H1 (cell line): Measurements from ENCODE around the gene SIGLEC15. TPM values are rescaled to one million over a fixed set of nuclear protein-coding genes. Genes with fewer than 3 reads are reported as not detected.

Source experiments
- SIX5 ChIP-seq: IDR thresholded peaks from 2 replicates; pipeline ENCODE4 v1.6.1; 2011; ENCODE audit warnings: mild to moderate bottlenecking, low read depth, low read length
- polyA plus RNA-seq, 7 experiments: library from polyadenylated mRNA; depleted of rRNA in 3 of 7; stranded (reverse) in 5 of 7; unstranded in 2 of 7; fragments of >200 nt in 5 of 7; fragments of 200-250 nt in 2 of 7; gene quantifications; 1 replicate in 5 of 7; 2 replicates in 1 of 7; 4 replicates in 1 of 7; pipeline versions ENCODE4 v1.2.1 to v1.2.3, GENCODE V29; 2011 to 2013; ENCODE audit warnings: missing spikeins in 2 of 7, mixed read lengths in 2 of 7
- total RNA-seq: library from RNA; stranded (reverse); fragmentation: NEBNext Ultra II Directional; extraction: Animal tissue kit (Norgen Biotek cat#: 25700); gene quantifications from 2 replicates; pipeline ENCODE4 v1.2.1, GENCODE V29; 2021
- TF ChIP-seq, protein P1 (sequence below): fragments of 300-600 bp; sonication (generic); IDR thresholded peaks from 2 replicates; pipeline ENCODE4 v1.7.1; 2012; ENCODE audit warnings: low read length, moderate library complexity, mild to moderate bottlenecking, inconsistent platforms; ENCODE audit not compliant: insufficient replicate concordance

Gene SIGLEC15
- total and polyA plus RNA-seq, 2 of the 8 experiments (the other 6 are each of a cell fraction or from before 2014, with no cell fraction given), result 0.20 to 0.37 TPM

- TF ChIP-seq, protein P1, sequence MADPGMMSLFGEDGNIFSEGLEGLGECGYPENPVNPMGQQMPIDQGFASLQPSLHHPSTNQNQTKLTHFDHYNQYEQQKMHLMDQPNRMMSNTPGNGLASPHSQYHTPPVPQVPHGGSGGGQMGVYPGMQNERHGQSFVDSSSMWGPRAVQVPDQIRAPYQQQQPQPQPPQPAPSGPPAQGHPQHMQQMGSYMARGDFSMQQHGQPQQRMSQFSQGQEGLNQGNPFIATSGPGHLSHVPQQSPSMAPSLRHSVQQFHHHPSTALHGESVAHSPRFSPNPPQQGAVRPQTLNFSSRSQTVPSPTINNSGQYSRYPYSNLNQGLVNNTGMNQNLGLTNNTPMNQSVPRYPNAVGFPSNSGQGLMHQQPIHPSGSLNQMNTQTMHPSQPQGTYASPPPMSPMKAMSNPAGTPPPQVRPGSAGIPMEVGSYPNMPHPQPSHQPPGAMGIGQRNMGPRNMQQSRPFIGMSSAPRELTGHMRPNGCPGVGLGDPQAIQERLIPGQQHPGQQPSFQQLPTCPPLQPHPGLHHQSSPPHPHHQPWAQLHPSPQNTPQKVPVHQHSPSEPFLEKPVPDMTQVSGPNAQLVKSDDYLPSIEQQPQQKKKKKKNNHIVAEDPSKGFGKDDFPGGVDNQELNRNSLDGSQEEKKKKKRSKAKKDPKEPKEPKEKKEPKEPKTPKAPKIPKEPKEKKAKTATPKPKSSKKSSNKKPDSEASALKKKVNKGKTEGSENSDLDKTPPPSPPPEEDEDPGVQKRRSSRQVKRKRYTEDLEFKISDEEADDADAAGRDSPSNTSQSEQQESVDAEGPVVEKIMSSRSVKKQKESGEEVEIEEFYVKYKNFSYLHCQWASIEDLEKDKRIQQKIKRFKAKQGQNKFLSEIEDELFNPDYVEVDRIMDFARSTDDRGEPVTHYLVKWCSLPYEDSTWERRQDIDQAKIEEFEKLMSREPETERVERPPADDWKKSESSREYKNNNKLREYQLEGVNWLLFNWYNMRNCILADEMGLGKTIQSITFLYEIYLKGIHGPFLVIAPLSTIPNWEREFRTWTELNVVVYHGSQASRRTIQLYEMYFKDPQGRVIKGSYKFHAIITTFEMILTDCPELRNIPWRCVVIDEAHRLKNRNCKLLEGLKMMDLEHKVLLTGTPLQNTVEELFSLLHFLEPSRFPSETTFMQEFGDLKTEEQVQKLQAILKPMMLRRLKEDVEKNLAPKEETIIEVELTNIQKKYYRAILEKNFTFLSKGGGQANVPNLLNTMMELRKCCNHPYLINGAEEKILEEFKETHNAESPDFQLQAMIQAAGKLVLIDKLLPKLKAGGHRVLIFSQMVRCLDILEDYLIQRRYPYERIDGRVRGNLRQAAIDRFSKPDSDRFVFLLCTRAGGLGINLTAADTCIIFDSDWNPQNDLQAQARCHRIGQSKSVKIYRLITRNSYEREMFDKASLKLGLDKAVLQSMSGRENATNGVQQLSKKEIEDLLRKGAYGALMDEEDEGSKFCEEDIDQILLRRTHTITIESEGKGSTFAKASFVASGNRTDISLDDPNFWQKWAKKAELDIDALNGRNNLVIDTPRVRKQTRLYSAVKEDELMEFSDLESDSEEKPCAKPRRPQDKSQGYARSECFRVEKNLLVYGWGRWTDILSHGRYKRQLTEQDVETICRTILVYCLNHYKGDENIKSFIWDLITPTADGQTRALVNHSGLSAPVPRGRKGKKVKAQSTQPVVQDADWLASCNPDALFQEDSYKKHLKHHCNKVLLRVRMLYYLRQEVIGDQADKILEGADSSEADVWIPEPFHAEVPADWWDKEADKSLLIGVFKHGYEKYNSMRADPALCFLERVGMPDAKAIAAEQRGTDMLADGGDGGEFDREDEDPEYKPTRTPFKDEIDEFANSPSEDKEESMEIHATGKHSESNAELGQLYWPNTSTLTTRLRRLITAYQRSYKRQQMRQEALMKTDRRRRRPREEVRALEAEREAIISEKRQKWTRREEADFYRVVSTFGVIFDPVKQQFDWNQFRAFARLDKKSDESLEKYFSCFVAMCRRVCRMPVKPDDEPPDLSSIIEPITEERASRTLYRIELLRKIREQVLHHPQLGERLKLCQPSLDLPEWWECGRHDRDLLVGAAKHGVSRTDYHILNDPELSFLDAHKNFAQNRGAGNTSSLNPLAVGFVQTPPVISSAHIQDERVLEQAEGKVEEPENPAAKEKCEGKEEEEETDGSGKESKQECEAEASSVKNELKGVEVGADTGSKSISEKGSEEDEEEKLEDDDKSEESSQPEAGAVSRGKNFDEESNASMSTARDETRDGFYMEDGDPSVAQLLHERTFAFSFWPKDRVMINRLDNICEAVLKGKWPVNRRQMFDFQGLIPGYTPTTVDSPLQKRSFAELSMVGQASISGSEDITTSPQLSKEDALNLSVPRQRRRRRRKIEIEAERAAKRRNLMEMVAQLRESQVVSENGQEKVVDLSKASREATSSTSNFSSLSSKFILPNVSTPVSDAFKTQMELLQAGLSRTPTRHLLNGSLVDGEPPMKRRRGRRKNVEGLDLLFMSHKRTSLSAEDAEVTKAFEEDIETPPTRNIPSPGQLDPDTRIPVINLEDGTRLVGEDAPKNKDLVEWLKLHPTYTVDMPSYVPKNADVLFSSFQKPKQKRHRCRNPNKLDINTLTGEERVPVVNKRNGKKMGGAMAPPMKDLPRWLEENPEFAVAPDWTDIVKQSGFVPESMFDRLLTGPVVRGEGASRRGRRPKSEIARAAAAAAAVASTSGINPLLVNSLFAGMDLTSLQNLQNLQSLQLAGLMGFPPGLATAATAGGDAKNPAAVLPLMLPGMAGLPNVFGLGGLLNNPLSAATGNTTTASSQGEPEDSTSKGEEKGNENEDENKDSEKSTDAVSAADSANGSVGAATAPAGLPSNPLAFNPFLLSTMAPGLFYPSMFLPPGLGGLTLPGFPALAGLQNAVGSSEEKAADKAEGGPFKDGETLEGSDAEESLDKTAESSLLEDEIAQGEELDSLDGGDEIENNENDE, result no peak
- TF ChIP-seq SIX5, result no peak
Measured at GRCh38 chr18:45786941-45787340, 38.5 kb upstream of the SIGLEC15 start (continued).
